Activated effector memory CD4-positive, alpha-beta T cell treated with anti-CD3 and anti-CD28 coated beads, Interleukin-2, amount 50 U/mL, for 16 hours (primary cell): ENCODE data around the gene GGCX.
"Not testable (repeated sequence)": the region's sequence is repeated elsewhere in the genome, so short reads cannot be mapped to it uniquely, and the experiment has no call there.

ENCODE experiments used
- DNase-seq: peaks from one replicate; pipeline ENCODE4 v3.0.0-alpha.2; 2020

The GGCX gene

DNA sequence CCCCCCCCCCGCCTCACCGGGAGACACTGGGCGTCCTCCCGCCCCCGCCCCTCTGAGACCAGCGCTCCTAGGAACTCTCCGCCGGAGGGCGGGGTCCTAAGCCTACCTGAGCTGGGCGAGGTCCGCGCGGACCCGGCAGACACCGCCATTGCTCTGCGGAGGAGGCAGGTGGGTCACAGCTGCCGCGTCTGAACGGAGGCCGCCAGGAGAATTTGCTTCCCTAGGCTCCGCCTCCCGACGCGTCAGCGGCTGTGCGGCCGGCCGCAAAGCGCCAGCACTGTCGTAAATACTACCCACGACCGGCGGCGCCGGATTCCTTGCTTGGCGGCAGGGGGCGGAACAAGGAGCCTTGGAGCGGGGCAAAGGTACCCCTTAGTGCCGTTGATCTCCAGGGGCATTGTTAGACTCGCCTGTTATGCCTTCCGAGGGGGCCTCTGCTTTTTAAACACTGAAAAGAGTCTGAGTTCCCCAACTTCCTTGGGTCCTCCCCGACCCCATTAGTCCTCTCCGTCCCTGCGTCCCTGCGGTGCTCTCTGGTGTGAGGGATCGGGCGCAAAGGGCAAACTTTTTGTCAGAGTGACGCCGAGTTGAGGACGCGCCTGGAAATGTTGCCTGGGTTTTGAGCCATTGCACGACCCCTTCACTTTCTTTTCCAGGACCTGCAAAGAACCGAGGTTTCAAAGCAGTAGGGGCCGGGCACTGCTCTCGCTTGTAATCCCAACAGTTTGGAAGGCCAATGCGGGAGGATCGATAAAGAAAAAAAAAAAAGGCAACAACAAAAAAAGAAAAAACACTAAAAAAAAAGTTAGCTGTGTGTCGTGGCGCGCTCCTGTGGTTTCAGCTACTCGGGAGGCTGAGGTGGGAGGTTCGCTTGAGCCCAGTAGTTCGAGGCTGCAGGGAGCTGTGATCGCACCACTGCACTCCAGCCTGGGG lies at the start of gene GGCX:
TSS of gene GGCX (minus strand) at position 214 of the 933 bp plus-strand sequence. CDS start at position 149, 65 bp downstream.
- peak; percentile 98 for DNase-seq

DNA sequence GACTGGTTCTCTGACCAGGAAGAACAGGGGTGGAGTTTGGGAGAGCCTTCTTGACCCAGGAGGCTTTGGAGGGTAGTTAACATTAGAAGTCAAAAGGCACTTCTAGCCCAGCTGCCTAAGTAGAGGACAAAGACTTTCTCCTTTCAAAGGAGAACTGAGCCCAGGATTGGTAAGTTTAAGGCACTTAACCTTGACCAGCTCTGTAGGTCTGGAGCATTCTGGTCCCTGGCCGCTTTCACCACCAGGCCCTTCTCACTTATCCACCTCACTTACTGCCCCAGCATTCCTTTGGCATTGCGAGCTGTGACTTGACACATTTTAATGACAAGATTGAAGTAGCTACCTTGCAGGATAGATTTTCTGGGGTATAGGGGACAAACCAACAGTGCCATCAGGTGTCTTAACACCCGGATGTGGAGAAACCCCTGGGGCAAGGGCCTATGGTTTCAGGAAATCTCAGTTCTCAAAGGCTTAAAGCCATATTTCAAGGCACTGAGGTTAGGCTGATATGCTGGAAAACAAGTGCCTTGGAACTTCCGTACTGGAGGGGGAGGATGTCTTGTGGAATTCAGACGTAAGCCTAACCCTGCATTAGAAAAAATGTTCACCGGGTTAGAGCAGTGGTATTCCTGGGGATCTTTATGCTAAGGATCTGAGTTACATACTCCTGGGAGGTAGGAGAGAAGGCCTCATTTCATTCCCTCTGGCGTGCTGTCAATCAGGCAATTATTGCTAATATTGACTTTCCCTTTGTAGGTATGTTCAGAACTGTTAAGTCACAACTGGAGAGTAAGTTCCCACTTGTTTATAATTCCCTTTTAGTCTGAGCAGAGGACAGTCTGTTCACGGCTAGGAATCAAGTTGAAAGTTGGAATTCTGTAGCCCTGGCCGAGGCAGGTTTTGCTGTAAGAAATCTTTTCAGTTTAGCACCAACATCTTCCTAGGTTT lies 46.2 kb upstream of the GGCX start:
- no peak for DNase-seq

DNA sequence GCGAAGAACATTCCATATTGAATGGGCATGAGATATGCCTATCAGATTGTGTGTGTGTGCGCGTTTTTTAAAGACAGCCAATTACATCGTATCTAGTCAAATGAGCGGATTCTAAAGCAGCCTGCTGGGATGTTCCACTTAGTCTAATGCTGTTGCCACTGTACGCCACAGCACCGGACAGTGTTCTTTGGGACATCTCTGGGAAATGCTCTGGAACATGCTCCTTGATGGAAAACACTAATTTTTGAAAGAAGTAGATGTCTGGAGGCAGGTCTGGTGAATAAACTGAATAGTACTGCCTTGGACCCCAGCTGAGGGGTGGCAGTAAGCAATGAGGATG lies 44.8 kb upstream of the GGCX start:
- DNase-seq = no peak

DNA sequence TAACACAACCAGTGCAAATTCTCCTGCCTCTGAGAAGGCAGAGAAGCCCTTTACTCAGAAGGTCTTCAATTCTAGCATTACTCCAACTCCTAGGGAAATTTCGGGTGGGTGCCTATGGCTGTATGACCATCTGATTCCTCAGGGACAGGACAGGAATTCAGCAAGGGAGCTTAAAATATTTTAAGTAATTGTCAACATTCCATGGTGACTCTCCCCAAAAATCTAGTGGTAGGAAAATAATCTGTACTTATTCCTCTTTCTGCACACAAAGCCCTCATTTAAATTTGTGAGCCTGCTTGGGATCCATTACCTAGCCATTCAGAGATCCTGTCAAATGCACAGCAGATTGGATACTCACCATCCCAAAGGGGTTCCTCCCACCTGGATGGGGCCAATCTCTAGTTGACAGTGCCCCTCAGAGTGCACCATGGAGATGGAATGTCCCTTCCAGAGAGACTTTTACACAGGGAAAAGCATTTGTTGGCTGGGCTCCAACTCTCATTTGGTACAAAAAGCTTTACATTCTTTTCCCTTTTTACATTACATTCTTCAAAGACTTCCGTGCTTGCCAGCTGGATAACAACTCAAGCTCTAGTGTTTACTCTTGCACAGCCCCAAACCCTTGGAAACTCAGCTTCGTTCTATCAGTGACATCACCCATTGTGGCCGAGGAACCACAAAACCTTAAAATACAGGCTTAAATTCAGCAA lies 44.3 kb upstream of the GGCX start:
- no peak for DNase-seq

DNA sequence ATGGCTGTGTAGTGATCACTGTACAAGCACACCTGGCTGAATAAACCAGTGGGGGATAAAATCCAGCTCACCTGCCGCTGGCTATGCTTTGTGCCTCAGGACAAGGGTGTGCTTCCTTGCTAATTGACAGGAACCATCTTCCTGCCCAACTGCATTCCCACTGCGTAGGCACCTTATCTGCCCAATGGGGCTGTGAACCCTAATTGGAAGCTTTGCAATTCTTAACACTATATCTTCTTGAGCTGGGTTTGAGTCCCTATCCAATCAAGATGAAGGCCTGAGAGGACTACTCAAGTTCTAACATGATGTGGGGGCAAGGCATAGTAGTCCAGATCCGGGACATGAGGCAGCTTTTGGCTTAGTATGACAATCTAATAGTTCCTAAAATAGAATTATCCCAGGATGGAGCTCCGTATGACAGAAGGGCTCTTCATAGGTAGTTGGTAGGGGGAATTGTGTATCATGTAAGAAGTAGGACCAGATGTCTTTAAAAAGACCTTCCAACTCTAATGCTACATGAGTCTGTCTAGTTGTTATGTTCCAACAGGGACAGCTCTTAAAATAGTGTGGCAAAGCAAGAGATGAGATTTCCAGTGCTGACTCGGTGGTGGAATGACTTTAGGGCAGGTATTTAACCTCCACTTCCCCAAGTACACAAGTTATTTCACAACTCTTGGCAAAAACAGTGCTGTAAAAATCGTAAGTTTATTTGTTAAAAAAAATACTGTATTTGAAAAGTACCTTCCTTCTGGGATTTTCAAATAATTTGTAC lies 43.5 kb upstream of the GGCX start:
- DNase-seq = no peak

DNA sequence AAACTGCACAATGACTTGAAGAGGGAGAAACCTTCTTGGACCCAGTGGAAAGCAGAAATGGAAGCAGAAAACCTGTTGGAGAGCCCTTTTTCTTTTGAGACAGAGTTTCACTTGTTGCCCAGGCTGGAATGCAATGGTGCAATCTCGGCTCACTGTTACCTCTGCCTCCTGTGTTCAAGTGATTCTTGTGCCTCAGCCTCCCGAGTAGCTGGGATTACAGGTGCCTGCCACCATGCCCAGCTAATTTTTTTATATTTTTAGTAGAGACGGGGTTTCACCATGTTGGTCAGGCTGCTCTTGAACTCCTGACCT lies 42.8 kb upstream of the GGCX start:
- DNase-seq = not testable (repeated sequence)

DNA sequence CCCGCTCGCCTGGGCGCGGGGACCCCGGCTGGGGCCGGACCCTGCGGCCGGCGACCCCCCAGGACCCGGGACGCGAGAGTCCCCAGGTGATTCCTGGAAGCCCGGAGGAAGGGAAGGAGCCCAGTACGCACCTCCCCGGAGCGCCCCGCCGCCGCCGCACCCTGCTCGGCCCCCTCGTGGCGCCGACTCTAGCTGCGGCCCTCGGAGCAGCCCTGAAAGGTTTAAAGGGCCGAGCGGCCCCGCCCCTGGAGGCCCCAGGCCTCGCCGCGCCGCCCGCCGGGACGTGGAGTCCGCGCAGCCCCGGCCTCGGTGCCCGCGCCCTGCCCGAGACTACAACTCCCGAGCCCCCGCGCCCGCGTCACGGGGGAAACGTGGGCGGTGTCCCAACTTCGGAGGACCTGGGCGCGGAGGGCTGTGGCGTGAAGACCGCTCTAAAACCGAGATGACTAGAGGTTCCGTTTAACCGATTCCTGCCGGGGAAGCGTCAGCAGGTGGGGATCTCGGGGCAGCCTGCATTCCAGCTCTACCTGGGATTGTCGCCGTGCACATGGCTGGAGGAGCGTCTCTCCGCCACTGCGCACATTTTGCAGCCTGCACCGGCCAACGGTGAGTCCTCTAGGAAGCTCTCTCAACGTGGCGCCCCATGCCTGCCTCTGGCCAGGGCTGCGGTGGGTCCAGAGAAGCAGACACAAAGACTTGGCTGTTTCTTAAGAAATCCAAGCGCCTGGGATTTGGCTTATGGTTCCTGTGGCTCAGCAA lies 41.4 kb upstream of the GGCX start, which contains the start of gene TMEM150A:
TSS of gene TMEM150A (minus strand) at position 223 of the 759 bp plus-strand sequence. CDS start 750 bp downstream, outside the sequence.
- DNase-seq = peak; percentile 94

DNA sequence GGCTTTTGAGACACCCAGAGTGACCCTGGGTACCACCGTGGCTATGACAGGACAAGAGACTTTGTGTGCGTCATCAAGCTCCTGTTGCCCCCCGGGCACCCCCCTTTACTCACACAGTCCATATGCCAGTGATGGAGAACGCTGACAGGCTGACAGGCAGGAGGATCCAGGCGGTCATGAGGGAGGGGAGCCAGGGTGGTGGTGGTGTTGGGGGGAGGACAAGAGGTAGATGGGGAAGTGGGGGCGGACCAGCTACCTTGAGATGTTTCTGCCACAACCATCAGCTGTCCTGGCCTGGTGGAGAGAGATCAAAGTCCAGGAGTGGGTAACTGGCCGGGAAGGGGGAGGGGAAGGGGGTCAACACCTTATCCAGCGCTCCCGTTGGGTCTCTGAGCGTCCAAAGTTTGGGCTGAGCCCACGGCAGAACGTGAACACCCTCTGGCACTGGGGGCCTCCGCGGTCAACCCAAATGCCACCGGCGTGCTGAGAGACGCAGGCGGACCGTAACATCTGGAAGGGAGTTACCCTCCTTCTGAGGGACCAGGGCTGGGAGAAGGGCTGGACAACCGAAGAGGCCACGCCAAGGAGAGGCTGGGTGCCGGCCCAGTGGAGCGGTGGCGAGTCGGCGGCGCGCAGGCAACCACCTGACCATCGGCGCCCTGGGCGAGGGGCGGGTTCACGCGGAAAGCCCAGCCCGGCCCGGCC lies 40.6 kb upstream of the GGCX start:
- peak; percentile 72 for DNase-seq

DNA sequence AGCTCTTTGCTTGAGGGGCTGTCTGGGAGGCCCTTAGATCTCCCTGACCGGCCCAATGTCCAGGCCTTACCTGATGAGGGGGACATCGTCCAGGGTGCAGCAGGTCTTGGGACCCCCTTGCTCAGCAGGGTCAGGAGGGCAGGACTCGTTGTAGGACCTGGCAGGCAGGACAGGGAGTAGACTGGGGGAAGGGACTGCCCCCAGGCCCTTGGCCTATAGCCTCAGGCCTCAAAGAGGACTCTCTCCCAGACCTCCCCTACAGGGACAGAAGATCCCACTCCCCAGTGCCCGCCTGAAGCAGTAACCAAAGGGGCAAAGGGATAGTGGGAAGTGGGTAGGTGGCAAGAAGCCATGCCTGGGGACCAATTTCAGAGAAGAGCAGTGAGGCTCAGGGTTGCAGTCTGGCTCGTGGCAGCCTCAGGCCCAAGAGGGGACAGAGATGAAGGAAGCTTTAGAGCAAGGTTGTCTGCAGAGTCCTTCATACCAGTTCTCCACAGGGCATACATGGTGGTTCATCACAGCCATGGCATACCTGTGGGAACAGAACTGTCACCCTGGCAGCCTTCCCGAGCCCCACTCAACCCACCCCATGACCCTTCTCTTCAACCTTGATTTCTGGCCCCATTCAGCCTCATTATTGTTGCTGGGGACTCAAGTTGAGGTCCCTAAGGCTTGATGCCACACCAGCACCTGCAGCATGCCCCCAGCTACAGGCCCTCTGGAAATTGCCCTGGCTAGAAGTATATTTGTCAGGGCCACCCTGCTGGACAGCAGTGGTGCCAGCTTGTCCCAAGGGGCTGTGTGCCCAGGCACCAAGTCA lies 39.9 kb upstream of the GGCX start:
- DNase-seq = no peak

DNA sequence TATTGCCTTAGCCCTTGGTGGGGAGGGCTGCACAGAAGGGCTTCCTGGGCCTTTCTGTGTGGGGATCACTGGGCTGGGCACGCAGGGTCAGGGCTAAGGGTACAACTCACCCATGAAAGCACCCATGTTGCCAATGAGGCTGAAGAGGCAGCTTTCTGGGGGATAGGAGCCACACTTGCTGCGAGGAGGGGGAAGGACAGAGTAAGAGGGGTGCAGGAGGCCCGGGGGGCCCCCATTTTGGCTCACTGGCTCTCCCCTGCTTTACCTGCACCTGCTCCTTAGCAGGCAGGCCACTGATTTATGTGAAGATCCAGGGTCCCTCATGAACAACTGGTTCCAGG lies 38.9 kb upstream of the GGCX start:
- DNase-seq = no peak

DNA sequence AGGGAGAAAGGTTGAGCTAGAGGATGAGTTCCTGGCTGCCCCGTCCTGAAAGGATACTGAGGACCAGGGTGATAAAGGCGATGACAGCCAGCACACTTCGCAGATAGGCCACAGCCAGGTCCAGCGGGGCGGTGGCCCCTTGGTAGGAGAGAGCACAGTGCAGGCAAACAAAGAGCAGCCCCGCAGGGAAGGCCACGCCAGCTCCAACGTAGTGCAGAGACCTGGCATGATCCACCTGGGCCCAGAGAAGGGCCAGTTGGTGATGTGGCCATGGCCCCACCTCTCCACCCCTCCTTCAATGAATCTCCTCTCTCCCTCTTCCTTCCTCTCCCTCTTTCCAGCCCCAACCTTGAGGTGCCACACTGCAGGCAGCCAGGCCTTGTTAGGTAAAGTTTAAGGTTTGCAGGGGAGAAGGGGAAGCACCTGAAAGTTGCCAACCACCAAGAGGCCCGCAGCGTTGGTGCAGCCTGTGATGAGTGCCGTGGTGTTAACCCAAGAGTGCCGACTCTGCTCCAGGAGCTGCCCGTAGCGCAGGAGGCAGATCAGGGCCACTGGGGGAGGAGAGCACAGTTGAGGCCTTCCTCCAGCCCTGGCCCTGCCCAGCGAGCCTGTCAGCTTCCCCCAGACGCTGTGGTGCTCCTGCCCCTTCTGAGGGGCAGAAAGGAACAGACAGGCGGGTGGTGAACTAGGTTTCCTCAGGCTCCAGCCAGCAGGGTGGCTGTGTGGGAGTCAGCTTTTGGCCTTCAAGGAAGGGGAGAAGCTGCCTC lies 38.4 kb upstream of the GGCX start:
- no peak for DNase-seq

DNA sequence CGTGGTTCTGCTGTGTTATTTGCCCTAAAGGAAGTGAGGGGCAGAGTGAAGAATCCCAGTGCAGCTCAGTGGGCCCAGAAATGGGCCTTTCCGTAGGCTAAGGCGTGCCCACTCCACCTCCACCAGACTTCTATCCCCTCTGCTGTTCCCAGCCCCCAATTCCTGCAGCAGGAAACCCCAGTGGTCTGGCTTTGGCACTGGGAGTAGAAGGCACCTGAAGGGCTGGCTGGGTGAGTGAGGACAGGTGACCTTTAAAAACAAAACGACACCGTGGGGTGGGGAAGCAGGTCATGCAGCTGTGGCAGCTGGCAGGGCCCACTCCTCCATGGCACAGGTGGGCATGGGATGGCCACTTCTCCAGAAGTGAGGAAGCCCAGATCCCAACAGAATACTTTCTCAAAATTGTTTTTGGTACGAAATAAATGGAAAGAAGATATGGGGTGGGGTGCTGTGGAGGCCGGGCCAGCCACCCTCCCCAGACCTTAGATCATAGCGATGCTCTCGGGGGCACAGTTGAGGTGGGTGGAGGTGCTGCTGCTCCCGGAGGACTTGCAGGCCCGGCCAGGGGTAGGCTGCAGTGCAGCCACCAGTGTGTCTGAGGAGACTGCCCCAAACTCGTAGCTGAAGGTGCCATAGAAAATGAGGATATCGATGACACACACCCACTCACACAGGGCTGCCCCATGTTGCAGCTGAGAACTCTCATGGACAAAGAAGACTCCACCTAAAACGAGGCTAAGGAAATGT lies 37.5 kb upstream of the GGCX start:
- no peak for DNase-seq

DNA sequence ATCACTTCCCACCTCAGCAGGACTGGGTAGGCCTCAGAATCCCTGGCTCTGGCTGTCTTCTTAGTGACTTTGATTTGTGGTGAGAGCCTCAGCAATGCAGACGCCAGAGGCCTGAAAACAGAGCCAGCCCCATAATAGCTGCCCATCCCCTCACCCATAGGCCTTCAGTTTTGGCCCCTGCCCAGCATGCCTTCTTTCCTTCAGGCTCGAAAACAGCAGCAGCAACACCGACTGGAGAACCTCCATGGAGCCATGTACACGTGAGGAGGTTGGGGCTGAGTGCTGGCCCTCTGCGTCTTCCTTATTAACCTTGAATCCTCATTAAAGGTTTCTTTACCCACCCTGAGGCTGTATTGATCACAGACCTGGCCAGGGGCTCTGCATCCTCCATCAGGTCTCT lies 35.9 kb upstream of the GGCX start:
- no peak for DNase-seq

DNA sequence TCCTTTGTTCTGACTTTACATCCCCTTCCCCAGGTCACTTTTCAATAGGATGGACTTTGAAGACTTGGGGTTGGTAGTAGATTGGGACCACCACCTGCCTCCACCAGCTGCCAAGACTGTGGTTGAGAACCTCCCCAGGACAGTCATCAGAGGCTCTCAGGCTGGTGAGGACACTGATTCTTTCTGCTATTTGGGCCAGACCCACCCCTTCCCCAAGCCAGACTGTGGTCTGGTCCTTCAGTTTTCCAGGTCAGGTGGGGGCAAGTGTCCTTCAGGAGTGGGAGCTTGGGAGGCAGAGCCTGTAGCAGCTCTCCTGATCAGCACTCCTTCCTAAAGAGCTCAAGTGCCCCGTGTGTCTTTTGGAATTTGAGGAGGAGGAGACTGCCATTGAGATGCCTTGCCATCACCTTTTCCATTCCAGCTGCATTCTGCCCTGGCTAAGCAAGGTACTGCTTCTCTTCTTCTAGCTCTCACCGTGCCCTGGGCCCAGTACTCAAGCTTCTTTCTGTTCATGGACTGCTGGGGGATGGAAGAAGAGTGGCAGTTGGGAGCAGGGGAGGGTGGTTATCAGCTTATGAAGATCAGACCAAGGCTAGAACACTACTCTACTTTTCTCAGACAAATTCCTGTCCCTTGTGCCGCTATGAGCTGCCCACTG lies 35.3 kb upstream of the GGCX start:
- no peak for DNase-seq

DNA sequence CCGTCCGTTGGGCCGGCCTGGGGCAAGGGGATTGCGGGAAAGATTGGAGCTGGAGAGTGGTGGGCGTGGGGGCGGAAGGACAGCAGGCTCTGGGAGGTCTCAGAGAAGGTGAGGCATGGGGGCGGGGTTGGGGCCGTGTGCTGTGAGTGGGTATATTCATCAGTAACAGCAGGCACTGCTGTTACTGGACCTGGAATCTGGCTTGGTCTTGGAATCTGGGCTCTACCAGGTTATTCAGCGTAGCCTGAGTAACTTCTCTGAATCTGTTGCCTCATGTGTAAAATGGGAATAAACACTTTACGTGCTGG lies 34.7 kb upstream of the GGCX start:
- no peak for DNase-seq

DNA sequence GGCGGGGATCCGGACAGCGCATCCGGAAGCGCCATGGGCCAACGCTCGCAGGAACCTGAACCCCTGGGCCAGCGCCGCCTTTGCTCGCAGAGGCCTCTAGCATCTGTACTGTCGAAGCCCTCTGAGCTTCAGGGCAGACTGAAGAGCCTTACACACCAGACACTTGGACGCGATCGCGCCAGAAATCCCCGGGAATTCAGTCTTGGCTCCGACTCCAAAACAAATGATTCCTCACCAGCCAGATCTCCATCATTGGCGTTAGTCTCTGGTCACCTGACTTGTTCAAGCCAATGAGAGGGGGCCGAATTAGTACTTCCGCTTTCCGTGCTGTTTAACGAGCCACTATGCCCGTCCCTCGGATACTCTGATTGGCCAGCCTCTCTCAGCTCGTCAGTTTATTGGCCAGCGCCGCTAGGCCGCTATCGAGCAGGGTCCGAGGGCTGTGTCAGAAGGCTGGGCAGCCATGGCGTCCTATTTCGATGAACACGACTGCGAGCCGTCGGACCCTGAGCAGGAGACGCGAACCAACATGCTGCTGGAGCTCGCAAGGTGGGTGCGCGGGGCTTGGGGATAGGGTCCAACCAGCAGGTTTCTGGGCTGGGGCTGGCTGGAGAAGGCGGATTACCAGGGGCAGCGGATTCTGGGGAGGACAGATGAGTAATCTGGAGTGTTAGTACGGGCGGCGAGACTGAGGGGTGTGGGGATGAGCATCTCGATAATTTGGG lies 34.2 kb upstream of the GGCX start, which contains the start of gene RNF181:
TSS of gene RNF181 (plus strand) at position 445 of the 725 bp plus-strand sequence. CDS start at position 464, 19 bp downstream.
- DNase-seq = peak; percentile 97

DNA sequence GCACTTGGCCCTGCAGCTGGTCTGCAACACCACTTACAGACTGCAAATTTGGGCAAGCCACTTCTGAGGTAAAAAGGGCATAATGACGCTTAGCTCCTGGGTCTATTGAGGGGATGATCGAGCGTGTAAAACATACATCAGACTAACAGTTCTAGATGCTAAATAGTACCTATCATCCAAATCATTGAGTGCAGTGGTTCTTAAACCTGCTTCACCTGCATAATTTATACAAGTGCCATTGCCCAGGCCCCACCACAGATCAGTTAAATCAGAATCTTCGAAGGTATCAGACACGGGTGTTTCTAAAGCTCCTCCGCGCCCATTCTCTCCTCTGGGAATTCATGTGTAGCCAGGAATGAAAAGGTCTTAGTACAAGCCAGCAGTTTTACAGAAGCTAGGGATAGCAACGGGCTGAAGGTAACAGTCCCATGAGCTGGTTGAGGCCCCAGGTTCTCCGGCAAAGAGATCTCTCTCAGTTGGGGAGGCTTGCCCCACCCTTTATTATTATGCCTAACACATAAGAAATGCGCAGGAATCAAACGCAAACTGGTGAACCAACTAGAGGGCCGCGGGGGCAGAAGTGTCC lies 33.5 kb upstream of the GGCX start:
- no peak for DNase-seq
